Neural cell (in vitro differentiated cells): ENCODE data around the gene KRR1. TPM values are rescaled to one million over a fixed set of nuclear protein-coding genes. Genes with fewer than 3 reads are reported as not detected.

Experiments used
- H2AFZ ChIP-seq: fragments of 200-600, 300-800 bp; sonication (generic), shearing (Covaris generic); 2 replicates; pipeline ENCODE4 v1.6.0; 2014; ENCODE audit warnings: low read depth, mild to moderate bottlenecking, antibody characterized with exemption, low read length, moderate library complexity
- H3F3A ChIP-seq: fragments of 200-600 bp; shearing (Covaris generic); 2 replicates; pipeline ENCODE4 v1.6.1; 2016; ENCODE audit warnings: mild to moderate bottlenecking, moderate library complexity, mixed read lengths, antibody characterized with exemption, low read length; ENCODE audit not compliant: insufficient read depth, poor library complexity, severe bottlenecking
- H3K27ac ChIP-seq: fragments of 200-600, 300-800 bp; sonication (generic), shearing (Covaris generic); 2 replicates; pipeline ENCODE4 v1.5.1; 2014; ENCODE audit warnings: mild to moderate bottlenecking, low read length, moderate library complexity
- H3K27me3 ChIP-seq: fragments of 300-800, 200-600 bp; sonication (generic), shearing (Covaris generic); 2 replicates; pipeline ENCODE4 v1.6.0; 2014; ENCODE audit warnings: mild to moderate bottlenecking, low read depth, low read length, moderate library complexity; ENCODE audit not compliant: insufficient read depth
- H3K36me3 ChIP-seq: fragments of 300-800, 200-600 bp; sonication (generic), shearing (Covaris generic); 2 replicates; pipeline ENCODE4 v1.5.1; 2014; ENCODE audit warnings: mild to moderate bottlenecking, antibody characterized with exemption, low read length, moderate library complexity; ENCODE audit not compliant: insufficient read depth
- H3K4me2 ChIP-seq: fragments of 300-800, 200-600 bp; sonication (generic), shearing (Covaris generic); 2 replicates; pipeline ENCODE4 v1.6.0; 2014; ENCODE audit warnings: mild to moderate bottlenecking, low read length
- H3K4me3 ChIP-seq: fragments of 300-800, 200-600 bp; sonication (generic), shearing (Covaris generic); 2 replicates; pipeline ENCODE4 v1.5.1; 2014; ENCODE audit warnings: mild to moderate bottlenecking, low read length, moderate library complexity
- H3K79me2 ChIP-seq: fragments of 200-600 bp; shearing (Covaris generic); replicated peaks from 2 replicates; pipeline ENCODE4 v1.6.0; 2014; ENCODE audit warnings: mild to moderate bottlenecking, low read length, moderate library complexity; ENCODE audit not compliant: insufficient read depth
- H3K9ac ChIP-seq: fragments of 300-800, 200-600 bp; sonication (generic), shearing (Covaris generic); 2 replicates; pipeline ENCODE4 v1.6.1; 2016; ENCODE audit warnings: mild to moderate bottlenecking, low read length, mixed read lengths
- H3K9me2 ChIP-seq: fragments of 200-600 bp; shearing (Covaris generic); 2 replicates; pipeline ENCODE4 v1.6.1; 2016; ENCODE audit warnings: mild to moderate bottlenecking, low read length, mixed read lengths; ENCODE audit not compliant: insufficient read depth
- H3K9me3 ChIP-seq: fragments of 200-600, 300-800 bp; sonication (generic), shearing (Covaris generic); 2 replicates; pipeline ENCODE4 v1.6.1; 2016; ENCODE audit warnings: mild to moderate bottlenecking, mixed run types, low read length, moderate library complexity, mixed read lengths
- H4K20me1 ChIP-seq: fragments of 200-600 bp; shearing (Covaris generic); 2 replicates; pipeline ENCODE4 v1.6.1; 2016; ENCODE audit warnings: mild to moderate bottlenecking, mixed run types; ENCODE audit not compliant: insufficient read depth
- EP300 ChIP-seq: fragments of 450-650 bp; conservative IDR thresholded peaks from 2 replicates; pipeline ENCODE4 v1.6.1; 2014; ENCODE audit warnings: antibody characterized with exemption, mild to moderate bottlenecking, moderate library complexity; ENCODE audit not compliant: poor library complexity, severe bottlenecking
- EZH2 ChIP-seq: fragments of 200-600, 300-800 bp; shearing (Covaris generic), sonication (generic); IDR thresholded peaks from 2 replicates; pipeline ENCODE4 v1.6.1; 2014; ENCODE audit warnings: antibody characterized with exemption, low read length, borderline replicate concordance, mild to moderate bottlenecking; ENCODE audit not compliant: insufficient read depth, poor library complexity, severe bottlenecking
- MXI1 ChIP-seq: fragments of 450-650 bp; conservative IDR thresholded peaks from 2 replicates; pipeline ENCODE4 v1.6.1; 2014; ENCODE audit warnings: antibody characterized with exemption, mild to moderate bottlenecking; ENCODE audit not compliant: poor library complexity, severe bottlenecking
- POLR2AphosphoS5 ChIP-seq: IDR thresholded peaks from 2 replicates; pipeline ENCODE4 v1.6.1; 2012
- RAD21 ChIP-seq: fragments of 450-650 bp; conservative IDR thresholded peaks from 2 replicates; pipeline ENCODE4 v1.6.1; 2014; ENCODE audit warnings: antibody characterized with exemption, mild to moderate bottlenecking, moderate library complexity
- SMC3 ChIP-seq: fragments of 450-650 bp; conservative IDR thresholded peaks from 2 replicates; pipeline ENCODE4 v1.6.1; 2014; ENCODE audit warnings: antibody characterized with exemption, mild to moderate bottlenecking, moderate library complexity; ENCODE audit not compliant: poor library complexity
- TAF1 ChIP-seq: IDR thresholded peaks from 2 replicates; pipeline ENCODE4 v1.6.1; 2012; ENCODE audit warnings: low read depth
- polyA plus RNA-seq: library from polyadenylated mRNA; depleted of rRNA; stranded (reverse); fragments of >200 nt; gene quantifications from 2 replicates; pipeline ENCODE4 v1.2.3, GENCODE V29; 2014
- TF ChIP-seq, protein P1 (sequence below): IDR thresholded peaks from 2 replicates; pipeline ENCODE4 v1.6.1; 2012; ENCODE audit warnings: borderline replicate concordance
- TF ChIP-seq, protein P2 (sequence below): fragments of 450-650 bp; IDR thresholded peaks from 2 replicates; pipeline ENCODE4 v1.5.1; 2014; ENCODE audit warnings: antibody characterized with exemption, mild to moderate bottlenecking, moderate library complexity; ENCODE audit not compliant: poor library complexity, severe bottlenecking

Gene KRR1
- polyA plus RNA-seq, 1 donor from 2014 or later, result 74.5 TPM

GRCh38 chr12:75491169-75491568, 20.2 kb downstream of the KRR1 start:
- Histone ChIP-seq H3K36me3 (no peaks in the 10 kb centered on the region), H3K9ac (no peak overlapping the region), H2AFZ (no peak overlapping the region), H3F3A (no peaks in the 10 kb centered on the region), H3K4me3 (no peak overlapping the region), H3K9me2 (no peaks in the 10 kb centered on the region), H3K9me3 (no peaks in the 10 kb centered on the region), H3K4me2 (no peak overlapping the region), H3K27ac (no peak overlapping the region), H3K79me2 (no peaks in the 10 kb centered on the region), H4K20me1 (no peaks in the 10 kb centered on the region), H3K27me3 (no peaks in the 10 kb centered on the region)
- TF ChIP-seq RAD21, result no peak
- TF ChIP-seq SMC3, result no peak
- TF ChIP-seq EZH2, result no peak
- no peak for TF ChIP-seq TAF1
- TF ChIP-seq, protein P1, sequence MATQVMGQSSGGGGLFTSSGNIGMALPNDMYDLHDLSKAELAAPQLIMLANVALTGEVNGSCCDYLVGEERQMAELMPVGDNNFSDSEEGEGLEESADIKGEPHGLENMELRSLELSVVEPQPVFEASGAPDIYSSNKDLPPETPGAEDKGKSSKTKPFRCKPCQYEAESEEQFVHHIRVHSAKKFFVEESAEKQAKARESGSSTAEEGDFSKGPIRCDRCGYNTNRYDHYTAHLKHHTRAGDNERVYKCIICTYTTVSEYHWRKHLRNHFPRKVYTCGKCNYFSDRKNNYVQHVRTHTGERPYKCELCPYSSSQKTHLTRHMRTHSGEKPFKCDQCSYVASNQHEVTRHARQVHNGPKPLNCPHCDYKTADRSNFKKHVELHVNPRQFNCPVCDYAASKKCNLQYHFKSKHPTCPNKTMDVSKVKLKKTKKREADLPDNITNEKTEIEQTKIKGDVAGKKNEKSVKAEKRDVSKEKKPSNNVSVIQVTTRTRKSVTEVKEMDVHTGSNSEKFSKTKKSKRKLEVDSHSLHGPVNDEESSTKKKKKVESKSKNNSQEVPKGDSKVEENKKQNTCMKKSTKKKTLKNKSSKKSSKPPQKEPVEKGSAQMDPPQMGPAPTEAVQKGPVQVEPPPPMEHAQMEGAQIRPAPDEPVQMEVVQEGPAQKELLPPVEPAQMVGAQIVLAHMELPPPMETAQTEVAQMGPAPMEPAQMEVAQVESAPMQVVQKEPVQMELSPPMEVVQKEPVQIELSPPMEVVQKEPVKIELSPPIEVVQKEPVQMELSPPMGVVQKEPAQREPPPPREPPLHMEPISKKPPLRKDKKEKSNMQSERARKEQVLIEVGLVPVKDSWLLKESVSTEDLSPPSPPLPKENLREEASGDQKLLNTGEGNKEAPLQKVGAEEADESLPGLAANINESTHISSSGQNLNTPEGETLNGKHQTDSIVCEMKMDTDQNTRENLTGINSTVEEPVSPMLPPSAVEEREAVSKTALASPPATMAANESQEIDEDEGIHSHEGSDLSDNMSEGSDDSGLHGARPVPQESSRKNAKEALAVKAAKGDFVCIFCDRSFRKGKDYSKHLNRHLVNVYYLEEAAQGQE, result no peak
- no peak for TF ChIP-seq POLR2AphosphoS5
- no peak for TF ChIP-seq EP300
- no peak for TF ChIP-seq MXI1
- TF ChIP-seq, protein P2, sequence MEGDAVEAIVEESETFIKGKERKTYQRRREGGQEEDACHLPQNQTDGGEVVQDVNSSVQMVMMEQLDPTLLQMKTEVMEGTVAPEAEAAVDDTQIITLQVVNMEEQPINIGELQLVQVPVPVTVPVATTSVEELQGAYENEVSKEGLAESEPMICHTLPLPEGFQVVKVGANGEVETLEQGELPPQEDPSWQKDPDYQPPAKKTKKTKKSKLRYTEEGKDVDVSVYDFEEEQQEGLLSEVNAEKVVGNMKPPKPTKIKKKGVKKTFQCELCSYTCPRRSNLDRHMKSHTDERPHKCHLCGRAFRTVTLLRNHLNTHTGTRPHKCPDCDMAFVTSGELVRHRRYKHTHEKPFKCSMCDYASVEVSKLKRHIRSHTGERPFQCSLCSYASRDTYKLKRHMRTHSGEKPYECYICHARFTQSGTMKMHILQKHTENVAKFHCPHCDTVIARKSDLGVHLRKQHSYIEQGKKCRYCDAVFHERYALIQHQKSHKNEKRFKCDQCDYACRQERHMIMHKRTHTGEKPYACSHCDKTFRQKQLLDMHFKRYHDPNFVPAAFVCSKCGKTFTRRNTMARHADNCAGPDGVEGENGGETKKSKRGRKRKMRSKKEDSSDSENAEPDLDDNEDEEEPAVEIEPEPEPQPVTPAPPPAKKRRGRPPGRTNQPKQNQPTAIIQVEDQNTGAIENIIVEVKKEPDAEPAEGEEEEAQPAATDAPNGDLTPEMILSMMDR, result no peak

GRCh38 chr12:75489613-75490210, 21.7 kb downstream of the KRR1 start:
- Histone ChIP-seq H4K20me1 (no peaks in the 10 kb centered on the region), H3K9me2 (no peaks in the 10 kb centered on the region), H3K9ac (no peak overlapping the region), H3K4me3 (no peak overlapping the region), H3K27me3 (no peaks in the 10 kb centered on the region), H3K4me2 (no peak overlapping the region), H3K27ac (no peak overlapping the region), H3K36me3 (no peaks in the 10 kb centered on the region), H3K79me2 (no peaks in the 10 kb centered on the region), H3F3A (no peaks in the 10 kb centered on the region), H2AFZ (no peak overlapping the region), H3K9me3 (no peaks in the 10 kb centered on the region)
- TF ChIP-seq SMC3 (no peak), POLR2AphosphoS5 (no peak), TAF1 (no peak), EZH2 (no peak), EP300 (no peak), MXI1 (no peak), RAD21 (no peak)
- TF ChIP-seq, protein P1, result no peak
- TF ChIP-seq, protein P2, result no peak
